ENCODE results near the gene BCKDHA. TPM values are rescaled to one million over a fixed set of nuclear protein-coding genes. Genes with fewer than 3 reads are reported as not detected.
A peak's percentile ranks its signal among the peaks of the same experiment; 100 is the strongest.

The BCKDHA gene
- total RNA-seq, 1 donor from 2014 or later, result 16.3 TPM

GRCh38 chr19:41395355-41395754 is 2.3 kb upstream of the BCKDHA start:
- no peak for TF ChIP-seq CTCF (IDR thresholded peaks at IDR 0.05; ENCODE audit: unreplicated experiment)
- no peak overlapping the region for H3K4me3 Mint-ChIP-seq (ENCODE audit: low read depth)
- H3K4me1 Mint-ChIP-seq (ENCODE audit: low read depth), result peaks cover 24% of the 10 kb centered on the region
- H3K36me3 Mint-ChIP-seq (ENCODE audit: insufficient read depth), result peaks cover 1% of the 10 kb centered on the region
- DNase-seq (ENCODE audit: low spot score, unreplicated experiment), result no peak
- no peaks in the 10 kb centered on the region for H3K27me3 Mint-ChIP-seq
- peak overlapping the region; percentile 30 for H3K27ac Mint-ChIP-seq
- no peaks in the 10 kb centered on the region for H3K9me3 Mint-ChIP-seq (ENCODE audit: low read depth)

GRCh38 chr19:41398050-41398418 is 416 bp downstream of the BCKDHA start:
- Mint-ChIP-seq H3K27me3 (no peaks in the 10 kb centered on the region), H3K27ac (peak overlapping the region; percentile 100), H3K4me1 (ENCODE audit: low read depth) (peaks cover 24% of the 10 kb centered on the region), H3K36me3 (ENCODE audit: insufficient read depth) (no peaks in the 10 kb centered on the region), H3K9me3 (ENCODE audit: low read depth) (no peaks in the 10 kb centered on the region), H3K4me3 (ENCODE audit: low read depth) (peak overlapping the region; percentile 100)
- TF ChIP-seq CTCF (IDR thresholded peaks at IDR 0.05; ENCODE audit: unreplicated experiment), result no peak
- no peak for DNase-seq (ENCODE audit: low spot score, unreplicated experiment)

GRCh38 chr19:41398598-41398997 is 980 bp downstream of the BCKDHA start:
- Mint-ChIP-seq H3K27ac (peak overlapping the region; percentile 100), H3K4me1 (ENCODE audit: low read depth) (peaks cover 24% of the 10 kb centered on the region), H3K9me3 (ENCODE audit: low read depth) (no peaks in the 10 kb centered on the region), H3K27me3 (no peaks in the 10 kb centered on the region), H3K36me3 (ENCODE audit: insufficient read depth) (no peaks in the 10 kb centered on the region), H3K4me3 (ENCODE audit: low read depth) (peak overlapping the region; percentile 100)
- DNase-seq (ENCODE audit: low spot score, unreplicated experiment), result no peak
- no peak for TF ChIP-seq CTCF (IDR thresholded peaks at IDR 0.05; ENCODE audit: unreplicated experiment)

- Mint-ChIP-seq H3K27me3 (no peaks in the 10 kb centered on the region), H3K36me3 (ENCODE audit: insufficient read depth) (no peaks in the 10 kb centered on the region), H3K4me1 (ENCODE audit: low read depth) (peaks cover 24% of the 10 kb centered on the region), H3K4me3 (ENCODE audit: low read depth) (peak overlapping the region; percentile 100), H3K9me3 (ENCODE audit: low read depth) (no peaks in the 10 kb centered on the region), H3K27ac (peak overlapping the region; percentile 100)
- TF ChIP-seq CTCF (IDR thresholded peaks at IDR 0.05; ENCODE audit: unreplicated experiment), result no peak
- DNase-seq (ENCODE audit: low spot score, unreplicated experiment), result no peak
These were observed 1.5 kb downstream of the BCKDHA start for GRCh38 chr19:41399091-41399490.

DNA sequence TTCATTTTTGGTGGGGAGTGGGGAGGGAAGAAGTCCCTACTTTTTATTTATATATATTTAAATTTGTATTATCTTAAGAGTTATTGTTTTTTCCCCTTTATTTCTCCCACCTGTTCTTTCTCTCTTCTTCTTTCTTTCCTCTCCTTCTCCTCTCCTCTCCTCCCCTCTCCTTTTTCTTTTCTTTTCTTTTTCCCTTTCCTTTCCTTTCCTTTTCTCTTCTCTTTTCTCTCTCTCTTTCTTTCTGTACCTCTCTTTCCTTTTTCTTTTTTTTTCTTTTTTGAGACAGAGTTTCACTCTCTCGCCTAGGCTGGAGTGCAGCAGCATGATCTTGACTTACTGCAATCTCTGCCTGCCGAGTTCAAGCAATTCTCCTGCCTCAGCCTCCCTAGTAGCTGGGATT is 1.9 kb downstream of the BCKDHA start:
- TF ChIP-seq CTCF (IDR thresholded peaks at IDR 0.05; ENCODE audit: unreplicated experiment), result no peak
- Mint-ChIP-seq H3K27me3 (no peaks in the 10 kb centered on the region), H3K9me3 (ENCODE audit: low read depth) (no peaks in the 10 kb centered on the region), H3K27ac (no peak overlapping the region), H3K36me3 (ENCODE audit: insufficient read depth) (no peaks in the 10 kb centered on the region), H3K4me1 (ENCODE audit: low read depth) (peaks cover 24% of the 10 kb centered on the region), H3K4me3 (ENCODE audit: low read depth) (peak overlapping the region; percentile 38)
- no peak for DNase-seq (ENCODE audit: low spot score, unreplicated experiment)

Measured in progenitor cell of endocrine pancreas (in vitro differentiated cells).